Endothelial cell of umbilical vein (primary cell): ENCODE data around the gene ZBTB7B. TPM values are rescaled to one million over a fixed set of nuclear protein-coding genes. Genes with fewer than 3 reads are reported as not detected.

Experiments used
- BruUV-seq: library from RNA; stranded (reverse); fragments of 400-500 nt; replicated peaks from 2 replicates; lab custom pipeline; 2021; lab: Mats Ljungman, UMichigan
- CTCF ChIA-PET: fragments of 300-600, 350-600 bp; sonication (Branson Sonifier 250); formaldehyde crosslinking; loops from one replicate; lab custom pipeline; 2021; ENCODE audit warnings: antibody characterized with exemption, inconsistent platforms; lab: Charles Lee
- POLR2A ChIA-PET: fragments of 300-600, 350-600 bp; sonication (Branson Sonifier 250); formaldehyde crosslinking; loops from one replicate; lab custom pipeline; 2021; ENCODE audit warnings: antibody characterized with exemption, inconsistent platforms; lab: Charles Lee
- DNase-seq: peaks from one replicate; pipeline ENCODE4 v3.0.0-alpha.2; 2011; ENCODE audit warnings: low read depth, low spot score
- FAIRE-seq: peaks from 2 replicates; lab custom pipeline; 2011; peaks lifted over from hg19 to GRCh38; lab: Jason Lieb, UNC
- H2AFZ ChIP-seq: 2 replicates; pipeline ENCODE4 v1.6.0; 2012; ENCODE audit warnings: low read depth, low read length, control low read depth, inconsistent platforms
- H3K27ac ChIP-seq: 2 replicates; pipeline ENCODE4 v1.5.1; 2011; ENCODE audit warnings: low read depth, mild to moderate bottlenecking, control low read depth, low read length, moderate library complexity; ENCODE audit not compliant: insufficient read depth
- H3K27me3 ChIP-seq, 2 experiments: 2 replicates each; pipeline versions ENCODE4 v1.6.0 to v1.6.1; 2011; ENCODE audit warnings: low read length in 2 of 2, mixed read lengths in 1 of 2; ENCODE audit not compliant: control insufficient read depth in 2 of 2, insufficient read depth in 2 of 2
- H3K36me3 ChIP-seq, 2 experiments: 2 replicates in 1 of 2; 3 replicates in 1 of 2; pipeline ENCODE4 v1.5.1; 2011; ENCODE audit warnings: low read length in 2 of 2, mild to moderate bottlenecking in 1 of 2, moderate library complexity in 1 of 2; ENCODE audit not compliant: control insufficient read depth in 2 of 2, insufficient read depth in 2 of 2; ENCODE audit errors: extremely low read depth in 1 of 2
- H3K4me1 ChIP-seq: 3 replicates; pipeline ENCODE4 v1.5.1; 2011; ENCODE audit warnings: mild to moderate bottlenecking, low read length; ENCODE audit not compliant: control insufficient read depth, insufficient read depth; ENCODE audit errors: extremely low read depth
- H3K4me2 ChIP-seq: 2 replicates; pipeline ENCODE4 v1.6.1; 2011; ENCODE audit warnings: low read length, control low read depth, mixed read lengths; ENCODE audit not compliant: insufficient read depth
- H3K4me3 ChIP-seq, 3 experiments: fragments of 200-600 bp in 1 of 3; sonication (generic), shearing (Covaris generic) in 1 of 3; replicated peaks in 1 of 3; 2 replicates each; pipeline ENCODE4 v1.5.1; 2011 to 2016; ENCODE audit warnings: control low read depth in 3 of 3, low read length in 3 of 3, mild to moderate bottlenecking in 2 of 3, inconsistent platforms in 1 of 3, low read depth in 1 of 3, moderate library complexity in 1 of 3; ENCODE audit not compliant: insufficient read depth in 1 of 3
- H3K79me2 ChIP-seq: 2 replicates; pipeline ENCODE4 v1.6.0; 2012; ENCODE audit warnings: low read length, inconsistent platforms; ENCODE audit not compliant: control insufficient read depth, insufficient read depth
- H3K9ac ChIP-seq: replicated peaks from 2 replicates; pipeline ENCODE3; 2011; ENCODE audit warnings: low read length, control low read depth; ENCODE audit not compliant: insufficient read depth; ENCODE audit errors: extremely low read depth
- H3K9me1 ChIP-seq: replicated peaks from 3 replicates; pipeline ENCODE4 v1.6.0; 2011; ENCODE audit warnings: mild to moderate bottlenecking, low read length; ENCODE audit not compliant: control insufficient read depth, insufficient read depth; ENCODE audit errors: extremely low read depth
- H3K9me3 ChIP-seq: replicated peaks from 2 replicates; pipeline ENCODE4 v1.5.1; 2012; ENCODE audit warnings: low read length, inconsistent platforms; ENCODE audit not compliant: control insufficient read depth, insufficient read depth
- H4K20me1 ChIP-seq: replicated peaks from 2 replicates; pipeline ENCODE3; 2011; ENCODE audit warnings: mild to moderate bottlenecking, low read length; ENCODE audit not compliant: control insufficient read depth, insufficient read depth; ENCODE audit errors: extremely low read depth
- EZH2 ChIP-seq: IDR thresholded peaks from 2 replicates; pipeline ENCODE4 v1.6.1; 2012; ENCODE audit warnings: borderline replicate concordance, low read depth, mild to moderate bottlenecking, moderate library complexity, low read length, inconsistent platforms; ENCODE audit not compliant: severe bottlenecking
- FOS ChIP-seq: IDR thresholded peaks from 2 replicates; pipeline ENCODE4 v1.6.1; 2011; ENCODE audit warnings: mild to moderate bottlenecking, low read length, moderate library complexity, borderline replicate concordance; ENCODE audit not compliant: insufficient read depth
- GATA2 ChIP-seq: IDR thresholded peaks from 2 replicates; pipeline ENCODE4 v1.7.0; 2011; ENCODE audit warnings: low read depth, mild to moderate bottlenecking, moderate library complexity, mixed read lengths, low read length; ENCODE audit not compliant: insufficient read length, insufficient read depth
- JUN ChIP-seq: IDR thresholded peaks from 2 replicates; pipeline ENCODE4 v1.6.1; 2011; ENCODE audit warnings: borderline replicate concordance, low read depth; ENCODE audit not compliant: insufficient read length, insufficient read depth
- MYC ChIP-seq: IDR thresholded peaks from one replicate; pipeline ENCODE4 v1.6.1; 2011; ENCODE audit warnings: mild to moderate bottlenecking, low read depth, low read length
- POLR2A ChIP-seq: IDR thresholded peaks from 2 replicates; pipeline ENCODE4 v1.6.1; 2012; ENCODE audit warnings: low read depth, mild to moderate bottlenecking, control low read depth, low read length
- POLR2AphosphoS5 ChIP-seq: IDR thresholded peaks from 2 replicates; pipeline ENCODE4 v1.6.1; 2012; ENCODE audit warnings: low read depth, mild to moderate bottlenecking, control low read depth, low read length, moderate library complexity; ENCODE audit not compliant: insufficient read depth
- dilution Hi-C: fragments of 300-500 bp; cut with MboI; formaldehyde crosslinking; loops from one replicate; pipeline ENCODE4 v1.15.0; 2019; ENCODE audit warnings: low sequenced_read_pairs; ENCODE audit not compliant: extremely low pct_ligation_motif_present
- intact Hi-C: fragments of 100-400 bp; cut with micrococcal nuclease; formaldehyde crosslinking; loops from one replicate; pipeline ENCODE4 v1.10.0; 2022
- polyA plus RNA-seq, 4 experiments: library from polyadenylated mRNA; depleted of rRNA in 3 of 4; stranded (reverse) in 3 of 4; unstranded in 1 of 4; fragments of >200 nt; gene quantifications; 2 replicates each; pipeline versions ENCODE4 v1.2.1 to v1.2.3, GENCODE V29; 2011 to 2012; ENCODE audit warnings: missing spikeins in 1 of 4
- total RNA-seq: library from RNA; stranded (reverse); gene quantifications from 2 replicates; pipeline ENCODE4 v1.2.3, GENCODE V29; 2021
- TF ChIP-seq, protein P1 (sequence below), 2 donors: IDR thresholded peaks; 1 replicate in 1 of 2; 2 replicates in 1 of 2; pipeline ENCODE4 v1.5.1; 2011; ENCODE audit warnings: low read length in 2 of 2, mild to moderate bottlenecking in 2 of 2, moderate library complexity in 2 of 2, control low read depth in 1 of 2, inconsistent platforms in 1 of 2, low read depth in 1 of 2; ENCODE audit not compliant: insufficient read depth in 1 of 2; ENCODE audit errors: extremely low read depth in 1 of 2
- TF ChIP-seq, protein P2 (sequence below): IDR thresholded peaks from 2 replicates; pipeline ENCODE4 v1.6.1; 2011; ENCODE audit not compliant: insufficient read depth, insufficient read length

Gene ZBTB7B
- total and polyA plus RNA-seq, 2 donors (not counting 3 experiments of a cell fraction or from before 2014, with no cell fraction given) = 20.0 to 26.2 TPM

DNA sequence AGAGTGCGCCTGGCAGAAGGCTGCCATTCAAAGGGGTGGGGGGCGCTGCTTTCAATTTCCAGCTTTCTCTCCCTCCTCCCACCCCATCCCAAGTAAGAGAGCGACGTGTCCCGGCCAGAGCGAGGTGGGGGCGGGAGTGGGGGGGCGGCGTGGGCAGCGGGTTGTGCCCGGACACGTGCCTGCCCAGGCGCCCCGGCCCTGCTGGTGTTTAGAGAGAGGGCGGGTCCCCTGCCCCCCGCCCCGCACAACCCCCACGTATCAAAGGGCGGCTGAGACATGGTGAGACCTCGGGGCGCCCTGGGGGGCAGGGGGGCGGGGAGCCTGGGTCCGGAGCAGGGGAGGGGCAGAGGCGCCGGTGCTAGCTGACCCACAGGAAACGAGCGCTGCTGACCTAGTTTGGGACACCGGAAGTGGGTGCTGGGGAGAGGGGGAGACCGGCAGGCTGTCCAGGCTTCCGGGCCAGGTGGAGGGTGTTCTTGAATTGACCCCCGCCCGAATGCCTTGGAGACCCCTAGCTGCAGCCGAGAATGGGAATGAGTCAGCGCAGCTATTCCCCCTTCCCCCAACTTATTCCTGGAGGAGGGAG lies 1.3 kb downstream of the ZBTB7B start:
- Histone ChIP-seq H3K79me2 (peaks cover 16% of the 10 kb centered on the region), H3K36me3 (no peaks in the 10 kb centered on the region), H3K9ac (peak overlapping the region; percentile 69), H3K4me1 (peaks cover 25% of the 10 kb centered on the region), H3K9me1 (no peaks in the 10 kb centered on the region), H3K4me3 (peak overlapping the region; percentile 53 to 94 (median 65)), H3K4me2 (peak overlapping the region; percentile 54), H3K27ac (peak overlapping the region; percentile 63), H4K20me1 (no peaks in the 10 kb centered on the region), H3K9me3 (no peaks in the 10 kb centered on the region), H3K27me3 (no peaks in the 10 kb centered on the region), H2AFZ (peak overlapping the region; percentile 21)
- intact Hi-C loops (loop anchor here (2.0 to 5.0 kb wide), 2 partner anchors 41 to 447 kb away; partner anchors contain the start of gene UBE2Q1), dilution Hi-C loops (no loop called here)
- ChIA-PET POLR2A (no interaction called here), CTCF (interaction anchor here (0.7 to 6.5 kb wide), 8 partner anchors 11 to 425 kb away, joined by 3 to 87 read pairs (median 4); partner anchors contain the start of genes ADAM15, FLAD1, PYGO2 and SHC1)
- DNase-seq (peak; percentile 33), FAIRE-seq (no peak)
- TF ChIP-seq JUN (no peak), FOS (peak; percentile 50)
- no TSS peak for BruUV-seq

DNA sequence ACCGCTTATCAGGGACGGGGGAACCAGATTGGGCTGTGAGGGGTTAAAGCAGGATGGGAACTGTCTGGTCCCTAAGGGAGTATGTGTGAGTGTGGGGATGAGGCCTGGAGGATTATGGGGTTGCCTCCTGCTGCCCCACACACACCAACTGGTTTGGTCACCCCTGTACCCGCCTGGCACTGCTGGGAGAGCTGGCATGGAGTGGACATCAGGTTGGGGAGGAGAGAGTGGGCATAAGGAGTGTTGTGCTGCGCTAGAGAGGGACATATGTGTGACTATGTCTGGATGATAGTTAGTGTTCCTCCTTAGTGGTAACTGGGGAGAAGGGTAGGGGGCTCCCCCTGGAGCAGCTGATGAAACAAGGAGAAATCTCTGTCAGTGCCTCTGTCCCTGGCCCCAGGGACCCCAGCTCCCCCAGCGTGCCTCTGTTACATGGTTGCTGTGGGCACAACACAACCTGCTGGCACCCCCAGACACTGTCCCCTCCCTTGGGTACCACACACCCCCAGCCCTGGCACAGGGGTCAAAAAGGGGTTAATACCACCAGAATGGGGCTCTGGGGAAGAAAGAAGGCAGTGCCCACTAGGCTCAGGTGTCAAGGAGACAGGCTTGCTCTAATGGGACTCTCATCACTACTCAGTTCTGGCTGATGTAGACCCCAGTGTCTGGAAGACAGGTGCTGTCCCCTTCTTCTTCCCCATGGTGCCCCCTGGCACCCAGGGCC lies 1.9 kb downstream of the ZBTB7B start:
- CTCF ChIA-PET = interaction anchor here (0.8 to 6.5 kb wide), 5 partner anchors 10 to 47 kb away, joined by 3 to 87 read pairs (median 3); partner anchors contain the start of genes ADAM15, FLAD1 and SHC1
- DNase-seq = no peak
- no TSS peak for BruUV-seq
- H3K27me3 ChIP-seq = no peaks in the 10 kb centered on the region
- POLR2A ChIA-PET = interaction anchor here (0.6 kb wide), 1 partner anchor 1115 kb away, joined by 4 read pairs; no protein-coding TSS in a partner anchor
- no peak overlapping the region for H2AFZ ChIP-seq
- TF ChIP-seq EZH2 (no peak), POLR2A (no peak), POLR2AphosphoS5 (no peak), GATA2 (no peak), JUN (no peak), FOS (no peak), MYC (no peak)
- TF ChIP-seq, protein P1, sequence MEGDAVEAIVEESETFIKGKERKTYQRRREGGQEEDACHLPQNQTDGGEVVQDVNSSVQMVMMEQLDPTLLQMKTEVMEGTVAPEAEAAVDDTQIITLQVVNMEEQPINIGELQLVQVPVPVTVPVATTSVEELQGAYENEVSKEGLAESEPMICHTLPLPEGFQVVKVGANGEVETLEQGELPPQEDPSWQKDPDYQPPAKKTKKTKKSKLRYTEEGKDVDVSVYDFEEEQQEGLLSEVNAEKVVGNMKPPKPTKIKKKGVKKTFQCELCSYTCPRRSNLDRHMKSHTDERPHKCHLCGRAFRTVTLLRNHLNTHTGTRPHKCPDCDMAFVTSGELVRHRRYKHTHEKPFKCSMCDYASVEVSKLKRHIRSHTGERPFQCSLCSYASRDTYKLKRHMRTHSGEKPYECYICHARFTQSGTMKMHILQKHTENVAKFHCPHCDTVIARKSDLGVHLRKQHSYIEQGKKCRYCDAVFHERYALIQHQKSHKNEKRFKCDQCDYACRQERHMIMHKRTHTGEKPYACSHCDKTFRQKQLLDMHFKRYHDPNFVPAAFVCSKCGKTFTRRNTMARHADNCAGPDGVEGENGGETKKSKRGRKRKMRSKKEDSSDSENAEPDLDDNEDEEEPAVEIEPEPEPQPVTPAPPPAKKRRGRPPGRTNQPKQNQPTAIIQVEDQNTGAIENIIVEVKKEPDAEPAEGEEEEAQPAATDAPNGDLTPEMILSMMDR (IDR thresholded peaks at IDR 0.05; ENCODE audit: extremely low read depth in 1 of 2, insufficient read depth in 1 of 2, low read depth in 1 of 2, low read length in 2 of 2) = no peak
- TF ChIP-seq, protein P2, sequence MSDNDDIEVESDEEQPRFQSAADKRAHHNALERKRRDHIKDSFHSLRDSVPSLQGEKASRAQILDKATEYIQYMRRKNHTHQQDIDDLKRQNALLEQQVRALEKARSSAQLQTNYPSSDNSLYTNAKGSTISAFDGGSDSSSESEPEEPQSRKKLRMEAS = no peak
- H3K36me3 ChIP-seq = no peaks in the 10 kb centered on the region
- H3K4me2 ChIP-seq = peak overlapping the region; percentile 54
- dilution Hi-C loops = no loop called here
- H3K9ac ChIP-seq = no peak overlapping the region
- H3K9me1 ChIP-seq = no peaks in the 10 kb centered on the region
- H3K4me3 ChIP-seq = peak overlapping the region in 2 of 3 experiments; percentile 65 to 94
- H4K20me1 ChIP-seq = no peaks in the 10 kb centered on the region
- H3K79me2 ChIP-seq = peaks cover 16% of the 10 kb centered on the region
- H3K27ac ChIP-seq = peak overlapping the region; percentile 0
- no peaks in the 10 kb centered on the region for H3K9me3 ChIP-seq
- peaks cover 25% of the 10 kb centered on the region for H3K4me1 ChIP-seq
- FAIRE-seq = peak; percentile 70
- intact Hi-C loops = loop anchor here (5.0 kb wide), 1 partner anchor 447 kb away; the partner anchor contains the start of gene UBE2Q1
